ENCODE data around the gene DIS3L. TPM values are rescaled to one million over a fixed set of nuclear protein-coding genes. Genes with fewer than 3 reads are reported as not detected.
A peak's percentile ranks its signal among the peaks of the same experiment; 100 is the strongest.

The DIS3L gene
- total RNA-seq, 1 donor from 2014 or later: 8.1 TPM

DNA sequence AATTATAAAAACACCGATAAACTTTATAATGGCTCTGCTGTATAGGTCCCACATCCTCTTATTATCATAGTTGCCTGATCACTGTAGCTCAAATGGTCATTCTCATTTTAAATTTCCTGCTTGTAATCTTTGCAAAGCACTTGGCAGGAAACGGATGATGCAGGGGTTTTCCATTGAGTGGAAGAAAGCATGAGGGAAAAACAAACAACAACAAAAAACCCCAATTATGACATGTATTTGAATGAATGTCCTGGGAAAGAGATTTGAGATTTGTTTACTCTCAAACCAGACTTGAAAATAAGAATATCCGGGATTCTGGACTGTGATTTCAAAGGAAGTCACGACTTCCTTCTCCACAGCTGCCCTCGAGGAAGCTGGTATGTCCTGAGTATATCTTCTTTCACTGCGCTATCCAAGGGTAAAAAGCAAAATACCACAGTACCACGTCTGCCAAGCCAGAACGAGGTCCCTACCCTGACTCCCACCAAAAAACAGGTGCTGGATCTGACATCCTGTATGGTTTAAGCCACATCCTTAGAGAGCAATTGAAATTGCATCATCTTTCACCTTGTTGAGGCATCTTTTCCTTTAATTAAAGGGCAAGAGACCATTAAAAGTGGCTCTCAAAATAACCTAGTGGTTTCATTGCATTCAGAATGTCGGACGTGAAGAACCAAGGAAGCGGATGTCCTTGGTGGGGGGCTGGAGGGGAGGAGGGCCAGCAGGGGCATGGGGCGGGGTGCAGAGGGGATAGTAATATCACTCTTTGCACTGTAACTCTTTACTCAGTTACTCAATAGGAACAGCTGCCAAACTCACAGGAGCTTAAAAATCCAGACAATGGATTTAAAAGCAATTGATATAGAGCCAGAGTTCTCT is 76.6 kb downstream of the DIS3L start:
- no peak overlapping the region for H3K27ac ChIP-seq (ENCODE audit: low read depth, low read length)
- H2AFZ ChIP-seq (ENCODE audit: low read depth, low read length): peak overlapping the region; percentile 77
- H3K27me3 ChIP-seq (ENCODE audit: insufficient read depth, low read length): no peaks in the 10 kb centered on the region
- H3K36me3 Mint-ChIP-seq (ENCODE audit: low read depth, unreplicated experiment): no peaks in the 10 kb centered on the region
- H3K9me3 ChIP-seq (ENCODE audit: insufficient read depth, low read depth, low read length): no peaks in the 10 kb centered on the region
- no peak overlapping the region for H3K4me3 Mint-ChIP-seq (ENCODE audit: unreplicated experiment)
- FAIRE-seq (no peak), DNase-seq (ENCODE audit: low read depth) (no peak)
- TF ChIP-seq EZH2 (IDR thresholded peaks at IDR 0.05; ENCODE audit: insufficient read depth, low read length): no peak
- TF ChIP-seq, protein P1, sequence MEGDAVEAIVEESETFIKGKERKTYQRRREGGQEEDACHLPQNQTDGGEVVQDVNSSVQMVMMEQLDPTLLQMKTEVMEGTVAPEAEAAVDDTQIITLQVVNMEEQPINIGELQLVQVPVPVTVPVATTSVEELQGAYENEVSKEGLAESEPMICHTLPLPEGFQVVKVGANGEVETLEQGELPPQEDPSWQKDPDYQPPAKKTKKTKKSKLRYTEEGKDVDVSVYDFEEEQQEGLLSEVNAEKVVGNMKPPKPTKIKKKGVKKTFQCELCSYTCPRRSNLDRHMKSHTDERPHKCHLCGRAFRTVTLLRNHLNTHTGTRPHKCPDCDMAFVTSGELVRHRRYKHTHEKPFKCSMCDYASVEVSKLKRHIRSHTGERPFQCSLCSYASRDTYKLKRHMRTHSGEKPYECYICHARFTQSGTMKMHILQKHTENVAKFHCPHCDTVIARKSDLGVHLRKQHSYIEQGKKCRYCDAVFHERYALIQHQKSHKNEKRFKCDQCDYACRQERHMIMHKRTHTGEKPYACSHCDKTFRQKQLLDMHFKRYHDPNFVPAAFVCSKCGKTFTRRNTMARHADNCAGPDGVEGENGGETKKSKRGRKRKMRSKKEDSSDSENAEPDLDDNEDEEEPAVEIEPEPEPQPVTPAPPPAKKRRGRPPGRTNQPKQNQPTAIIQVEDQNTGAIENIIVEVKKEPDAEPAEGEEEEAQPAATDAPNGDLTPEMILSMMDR (IDR thresholded peaks at IDR 0.05; ENCODE audit: insufficient read depth, low read depth, low read length): no peak
- H3K79me2 ChIP-seq (ENCODE audit: insufficient read depth, low read length): no peaks in the 10 kb centered on the region
- H3K9ac ChIP-seq (ENCODE audit: low read length): peak overlapping the region; percentile 8
- H3K4me1 Mint-ChIP-seq (ENCODE audit: low read depth, unreplicated experiment): no peaks in the 10 kb centered on the region
- H4K20me1 ChIP-seq (ENCODE audit: insufficient read depth, low read length): no peaks in the 10 kb centered on the region
- no peaks in the 10 kb centered on the region for H3K36me3 ChIP-seq (ENCODE audit: insufficient read depth, low read length)
- peaks cover 4% of the 10 kb centered on the region for H3K4me1 ChIP-seq (ENCODE audit: insufficient read depth, low read length)
- peak overlapping the region; percentile 16 for H3K4me3 ChIP-seq (ENCODE audit: insufficient read depth, low read depth, low read length)
- H3K27me3 Mint-ChIP-seq (ENCODE audit: low read depth, unreplicated experiment): no peaks in the 10 kb centered on the region
- peaks cover 3% of the 10 kb centered on the region for H3K9me3 Mint-ChIP-seq (ENCODE audit: unreplicated experiment)
- peak overlapping the region; percentile 55 for H3K27ac Mint-ChIP-seq (ENCODE audit: unreplicated experiment)
- H3K4me2 ChIP-seq (ENCODE audit: low read length): peak overlapping the region; percentile 71

DNA sequence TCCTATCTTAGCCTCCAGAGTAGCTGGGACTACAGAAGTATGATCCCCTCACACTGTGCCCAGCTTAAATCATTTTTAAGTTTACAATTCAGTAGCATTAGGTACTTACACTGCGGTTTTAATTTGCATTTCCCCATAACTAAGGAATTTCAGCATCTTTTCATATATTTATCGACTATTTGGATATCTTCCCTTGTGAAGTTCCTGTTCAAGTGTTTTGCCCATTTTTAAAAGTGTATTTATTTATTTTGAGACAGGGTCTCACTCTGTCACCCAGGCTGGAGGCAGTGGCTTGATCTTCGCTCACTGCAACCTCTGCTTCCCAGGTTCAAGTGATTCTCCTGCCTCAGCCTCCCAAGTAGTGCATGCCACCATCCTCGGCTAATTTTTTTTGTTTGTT is 80.8 kb downstream of the DIS3L start:
- Mint-ChIP-seq H3K4me3 (ENCODE audit: unreplicated experiment) (no peak overlapping the region), H3K4me1 (ENCODE audit: low read depth, unreplicated experiment) (no peaks in the 10 kb centered on the region), H3K27ac (ENCODE audit: unreplicated experiment) (no peak overlapping the region), H3K27me3 (ENCODE audit: low read depth, unreplicated experiment) (no peaks in the 10 kb centered on the region), H3K9me3 (ENCODE audit: unreplicated experiment) (peaks cover 3% of the 10 kb centered on the region), H3K36me3 (ENCODE audit: low read depth, unreplicated experiment) (no peaks in the 10 kb centered on the region)
- Histone ChIP-seq H3K4me3 (ENCODE audit: insufficient read depth, low read depth, low read length) (no peak overlapping the region), H3K9me3 (ENCODE audit: insufficient read depth, low read depth, low read length) (no peaks in the 10 kb centered on the region), H4K20me1 (ENCODE audit: insufficient read depth, low read length) (no peaks in the 10 kb centered on the region), H3K4me1 (ENCODE audit: insufficient read depth, low read length) (peaks cover 4% of the 10 kb centered on the region), H3K9ac (ENCODE audit: low read length) (no peak overlapping the region), H3K27ac (ENCODE audit: low read depth, low read length) (no peak overlapping the region), H2AFZ (ENCODE audit: low read depth, low read length) (no peak overlapping the region), H3K27me3 (ENCODE audit: insufficient read depth, low read length) (no peaks in the 10 kb centered on the region), H3K36me3 (ENCODE audit: insufficient read depth, low read length) (no peaks in the 10 kb centered on the region), H3K79me2 (ENCODE audit: insufficient read depth, low read length) (no peaks in the 10 kb centered on the region), H3K4me2 (ENCODE audit: low read length) (no peak overlapping the region)
- DNase-seq (ENCODE audit: low read depth) (no peak), FAIRE-seq (no peak)
- no peak for TF ChIP-seq EZH2 (IDR thresholded peaks at IDR 0.05; ENCODE audit: insufficient read depth, low read length)
- TF ChIP-seq, protein P1 (IDR thresholded peaks at IDR 0.05; ENCODE audit: insufficient read depth, low read depth, low read length): no peak

Data from astrocyte (in vitro differentiated cells and primary cell).